Activated CD4-positive, alpha-beta T cell treated with anti-CD3 and anti-CD28 coated beads, Interleukin-2, amount 10 ng/mL, durations not matched to agents 24 days and 14 days (primary cell): ENCODE data around the gene TRIM33. TPM values are rescaled to one million over a fixed set of nuclear protein-coding genes. Genes with fewer than 3 reads are reported as not detected.

Experiments used
- total RNA-seq: library from RNA; stranded (reverse); gene quantifications from 2 replicates; pipeline ENCODE4 v1.2.3, GENCODE V29; 2022

The TRIM33 gene
- total RNA-seq, 1 donor from 2014 or later, result 39.7 TPM

Other genes starting within 250 kb of the TRIM33 start
- gene BCAS2, start 70.4 kb upstream of the TRIM33 start, total RNA-seq, result 63.5 and 64.0 TPM in 2 replicates
- gene DENND2C, start 158.8 kb upstream of the TRIM33 start, total RNA-seq, result 0.12 and 0.21 TPM in 2 replicates
- gene AMPD1, start 184.3 kb upstream of the TRIM33 start, total RNA-seq, result not detected in 2 replicates
- gene NRAS, start 205.6 kb upstream of the TRIM33 start, total RNA-seq, result 60.7 and 61.4 TPM in 2 replicates
- 418 and 419 TPM in 2 replicates for gene CSDE1, start 246.8 kb upstream of the TRIM33 start, total RNA-seq